ENCODE results near the gene ZNF689. TPM values are rescaled to one million over a fixed set of nuclear protein-coding genes. Genes with fewer than 3 reads are reported as not detected.

The ZNF689 gene
- total and polyA plus RNA-seq, 2 of the 13 experiments (the other 11 are each of a cell fraction or from before 2014, with no cell fraction given): 9.7 to 19.5 TPM

- TF ChIP-seq ZNF142 (CRISPR knock-in tag; IDR thresholded peaks at IDR 0.05) (peak; percentile 88), ZNF230 (CRISPR knock-in tag; IDR thresholded peaks at IDR 0.05) (peak; percentile 96; the same call in 1 of the 2 replicates), ZNF574 (CRISPR knock-in tag; IDR thresholded peaks at IDR 0.05) (peak; percentile 96), TBP (CRISPR knock-in tag; IDR thresholded peaks at IDR 0.05) (0 out of 2 replicates have a peak, but pooled peaks have one; percentile 45), ZBTB40 (IDR thresholded peaks at IDR 0.05) (no peak), ZBTB40 (CRISPR knock-in tag; IDR thresholded peaks at IDR 0.05) (peak; percentile 91), MBNL3 (CRISPR knock-in tag; conservative IDR thresholded peaks at IDR 0.05) (peak; percentile 81; the same call in 1 of the 2 replicates), ZNF207 (IDR thresholded peaks at IDR 0.05; ENCODE audit: borderline replicate concordance) (no peak)
Observed at GRCh38 chr16:30609926-30610839, at the start of gene ZNF689 (continued).

Measured in HepG2 (cell line).